AG04450 (cell line): ENCODE measurements around the gene TPTE. TPM values are rescaled to one million over a fixed set of nuclear protein-coding genes. Genes with fewer than 3 reads are reported as not detected.
"Not testable (repeated sequence)": the region's sequence is repeated elsewhere in the genome, so short reads cannot be mapped to it uniquely, and the experiment has no call there.

Experiments used
- CTCF ChIA-PET: fragments of 300-600, 350-600 bp; formaldehyde crosslinking; extraction: SDS; loops from one replicate; lab custom pipeline; 2022; ENCODE audit warnings: antibody characterized with exemption, inconsistent platforms; lab: Charles Lee
- POLR2A ChIA-PET: fragments of 350-600 bp; formaldehyde crosslinking; extraction: SDS; loops from one replicate; lab custom pipeline; 2021; ENCODE audit warnings: antibody characterized with exemption, inconsistent platforms; lab: Yijun Ruan, JAX
- DNase-seq: peaks from one replicate; pipeline ENCODE4 v3.0.0-alpha.2; 2011; ENCODE audit warnings: low read depth, low spot score
- H3K27ac ChIP-seq: one replicate; pipeline ENCODE4 v1.5.1; 2012; ENCODE audit warnings: low read depth, low read length, control low read depth
- H3K27me3 ChIP-seq: one replicate; pipeline ENCODE4 v1.6.0; 2012; ENCODE audit warnings: low read length; ENCODE audit not compliant: control insufficient read depth, insufficient read depth
- H3K4me3 ChIP-seq: 2 replicates; pipeline ENCODE4 v1.5.1; 2011; ENCODE audit warnings: mild to moderate bottlenecking, low read depth, low read length, control low read depth
- H3K9me3 ChIP-seq: 2 replicates; pipeline ENCODE4 v1.5.1; 2012; ENCODE audit warnings: low read length; ENCODE audit not compliant: control insufficient read depth, insufficient read depth
- CTCF ChIP-seq: IDR thresholded peaks from 2 replicates; pipeline ENCODE4 v1.5.1; 2011; ENCODE audit warnings: low read depth, low read length, control low read depth, inconsistent platforms
- polyA plus RNA-seq: library from polyadenylated mRNA; depleted of rRNA; stranded (reverse); fragments of >200 nt; gene quantifications from 2 replicates; pipeline ENCODE4 v1.2.3, GENCODE V29; 2011

The TPTE gene
- polyA plus RNA-seq, 1 experiment, result not detected

GRCh38 chr21:10539956-10540355, 18.6 kb downstream of the TPTE start:
- Histone ChIP-seq H3K27me3 (no peaks in the 10 kb centered on the region), H3K9me3 (peaks cover 27% of the 10 kb centered on the region), H3K27ac (no peak overlapping the region), H3K4me3 (no peak overlapping the region)
- no peak for TF ChIP-seq CTCF
- CTCF ChIA-PET, result no interaction called here
- DNase-seq, result no peak
- POLR2A ChIA-PET, result no interaction called here

GRCh38 chr21:10544376-10544775, 23.0 kb downstream of the TPTE start:
- H3K27me3 ChIP-seq, CTCF ChIA-PET, POLR2A ChIA-PET, H3K4me3 ChIP-seq, H3K27ac ChIP-seq, DNase-seq: not testable (repeated sequence)
- peaks cover 44% of the 10 kb centered on the region for H3K9me3 ChIP-seq

GRCh38 chr21:10547868-10548267, 26.5 kb downstream of the TPTE start:
- POLR2A ChIA-PET, H3K4me3 ChIP-seq, DNase-seq, H3K27me3 ChIP-seq, CTCF ChIA-PET, H3K27ac ChIP-seq: not testable (repeated sequence)
- peaks cover 26% of the 10 kb centered on the region for H3K9me3 ChIP-seq

DNA sequence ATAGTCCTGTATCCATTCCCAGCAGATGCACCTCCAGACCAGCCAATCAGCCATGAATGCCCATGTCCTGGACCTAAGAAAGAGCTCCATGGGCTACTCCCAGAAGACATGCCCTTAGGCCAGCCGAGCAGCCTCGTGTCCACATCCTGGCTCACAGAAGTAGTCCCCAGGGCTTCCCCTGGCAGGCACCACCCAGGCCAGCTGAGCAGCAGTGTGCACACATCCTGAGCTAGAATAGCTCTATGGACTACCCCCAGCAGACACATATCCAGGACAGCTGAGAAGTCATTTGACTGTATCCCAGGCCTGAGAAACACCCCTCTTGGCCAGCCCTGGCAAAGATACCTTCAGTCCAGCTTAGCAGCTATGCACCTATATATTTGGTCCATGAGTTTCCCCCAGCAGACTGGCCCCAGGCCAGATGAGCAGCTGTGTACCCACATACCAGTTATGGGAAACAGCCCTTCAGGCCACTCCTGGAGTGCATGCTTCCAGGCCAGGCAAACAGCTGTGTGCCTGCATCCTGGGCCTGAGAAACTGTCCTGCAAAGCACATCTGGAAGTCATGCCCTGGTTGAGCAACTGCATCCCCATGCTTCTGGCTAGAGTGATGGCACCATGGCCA, 27.1 kb downstream of the TPTE start:
- H3K27me3 ChIP-seq, POLR2A ChIA-PET, CTCF ChIA-PET, DNase-seq, H3K4me3 ChIP-seq, H3K27ac ChIP-seq: not testable (repeated sequence)
- H3K9me3 ChIP-seq, result peaks cover 26% of the 10 kb centered on the region

GRCh38 chr21:10570803-10571202, 49.4 kb downstream of the TPTE start:
- POLR2A ChIA-PET, CTCF ChIA-PET, H3K27ac ChIP-seq, DNase-seq, H3K4me3 ChIP-seq, H3K27me3 ChIP-seq: not testable (repeated sequence)
- peaks cover 29% of the 10 kb centered on the region for H3K9me3 ChIP-seq

- H3K4me3 ChIP-seq, DNase-seq, POLR2A ChIA-PET, CTCF ChIA-PET, H3K27me3 ChIP-seq, H3K27ac ChIP-seq: not testable (repeated sequence)
- H3K9me3 ChIP-seq, result peaks cover 32% of the 10 kb centered on the region
Measured at GRCh38 chr21:10574531-10575310, 53.3 kb downstream of the TPTE start.

GRCh38 chr21:10575311-10575667, 53.9 kb downstream of the TPTE start:
- H3K27ac ChIP-seq, result no peak overlapping the region
- ChIA-PET CTCF (no interaction called here), POLR2A (no interaction called here)
- no peaks in the 10 kb centered on the region for H3K27me3 ChIP-seq
- peaks cover 32% of the 10 kb centered on the region for H3K9me3 ChIP-seq
- no peak for TF ChIP-seq CTCF
- no peak overlapping the region for H3K4me3 ChIP-seq
- no peak for DNase-seq

- DNase-seq, POLR2A ChIA-PET, H3K27ac ChIP-seq, H3K4me3 ChIP-seq, CTCF ChIA-PET, H3K27me3 ChIP-seq: not testable (repeated sequence)
- peaks cover 30% of the 10 kb centered on the region for H3K9me3 ChIP-seq
Measured at GRCh38 chr21:10578910-10579309, 57.5 kb downstream of the TPTE start.

- H3K27me3 ChIP-seq, DNase-seq, CTCF ChIA-PET, POLR2A ChIA-PET, H3K4me3 ChIP-seq, H3K27ac ChIP-seq: not testable (repeated sequence)
- H3K9me3 ChIP-seq, result peaks cover 23% of the 10 kb centered on the region
Measured at GRCh38 chr21:10589115-10589514, 67.7 kb downstream of the TPTE start.

GRCh38 chr21:10607074-10607473, 85.7 kb downstream of the TPTE start:
- DNase-seq, POLR2A ChIA-PET, CTCF ChIA-PET, H3K27me3 ChIP-seq, H3K4me3 ChIP-seq, H3K27ac ChIP-seq: not testable (repeated sequence)
- H3K9me3 ChIP-seq, result peaks cover 17% of the 10 kb centered on the region
